GM18868 (cell line): ENCODE data around the gene KRT28.
"Not testable (repeated sequence)": the region's sequence is repeated elsewhere in the genome, so short reads cannot be mapped to it uniquely, and the experiment has no call there.

Experiments
- ATAC-seq: cut with Tn5 transposase; IDR thresholded peaks from one replicate; pipeline ENCODE4 v1.9.1; 2021; ENCODE audit warnings: mild to moderate bottlenecking, moderate library complexity; ENCODE audit not compliant: unreplicated experiment

The KRT28 gene

DNA sequence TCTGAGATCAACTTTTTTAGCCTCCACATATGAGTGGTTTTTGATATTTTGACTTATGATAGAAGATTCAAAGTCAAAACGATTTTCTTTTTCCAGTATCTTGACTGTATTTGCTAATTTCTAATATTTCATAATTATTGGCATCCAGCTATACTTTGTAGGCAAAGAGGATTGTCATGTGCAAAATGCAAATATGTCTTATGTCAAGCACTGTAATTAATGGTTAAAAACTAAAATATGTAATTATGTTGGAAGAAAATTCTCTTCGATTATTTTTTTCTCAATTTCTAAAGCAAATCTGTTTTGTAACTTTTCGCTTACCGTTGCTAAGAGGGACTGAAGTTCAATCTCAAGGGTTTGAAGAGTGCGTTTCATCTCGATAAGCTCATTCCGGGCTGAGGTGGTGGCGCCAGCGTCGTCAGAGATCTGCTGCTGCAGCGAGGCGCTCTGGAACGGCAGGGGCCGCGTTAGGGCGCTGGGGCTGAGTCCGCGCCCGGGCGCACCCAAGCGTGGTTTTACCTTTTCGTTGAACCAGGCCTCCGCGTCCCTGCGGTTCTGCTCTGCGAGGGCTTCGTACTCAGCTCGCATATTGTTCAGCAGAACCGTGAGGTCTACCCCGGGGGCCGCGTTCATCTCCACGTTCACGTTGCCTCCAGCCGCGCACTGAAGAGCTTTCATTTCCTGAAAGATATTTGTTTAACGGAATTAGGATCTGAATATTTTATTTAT is 20.4 kb downstream of the KRT28 start:
- no peak for ATAC-seq

GRCh38 chr17:40778461-40778860 is 21.3 kb downstream of the KRT28 start:
- ATAC-seq = no peak

DNA sequence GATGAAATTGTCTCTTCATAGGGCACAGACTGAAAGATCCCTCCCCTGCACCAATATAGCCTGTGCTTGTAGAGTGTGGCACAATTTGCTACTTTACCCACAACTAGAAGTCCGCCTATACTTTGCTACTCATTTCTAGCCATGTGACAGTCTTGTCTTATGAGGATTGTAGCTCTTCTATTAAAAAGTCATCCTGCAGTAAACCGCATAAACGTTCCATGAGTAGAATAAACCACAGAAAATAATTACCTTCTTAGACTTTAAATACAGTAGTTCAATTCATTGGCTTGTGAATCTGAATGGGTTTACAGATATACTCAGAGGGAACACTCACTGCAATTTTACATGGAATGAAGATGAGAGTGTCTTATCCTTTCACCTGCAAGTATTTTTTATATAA is 21.8 kb downstream of the KRT28 start:
- no peak for ATAC-seq

DNA sequence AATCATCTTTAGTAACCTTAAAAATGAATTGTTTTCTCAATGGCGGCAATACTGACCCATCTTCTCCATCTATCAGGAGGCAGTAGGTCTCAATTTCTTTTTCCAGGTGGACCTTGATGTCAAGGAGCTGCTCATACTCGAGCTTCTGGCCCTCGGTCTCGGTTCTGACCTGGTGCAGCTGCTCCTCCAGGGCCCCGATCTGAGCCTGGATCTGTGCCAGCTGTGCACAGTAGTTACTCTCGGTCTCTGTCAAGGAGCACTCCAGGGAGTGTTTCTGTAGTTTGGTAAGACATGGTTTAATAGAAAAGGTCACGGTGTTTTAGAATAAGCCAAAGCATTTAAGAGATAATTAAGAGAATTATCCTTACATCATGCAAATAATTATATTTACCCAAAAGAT is 22.3 kb downstream of the KRT28 start:
- ATAC-seq = no peak

DNA sequence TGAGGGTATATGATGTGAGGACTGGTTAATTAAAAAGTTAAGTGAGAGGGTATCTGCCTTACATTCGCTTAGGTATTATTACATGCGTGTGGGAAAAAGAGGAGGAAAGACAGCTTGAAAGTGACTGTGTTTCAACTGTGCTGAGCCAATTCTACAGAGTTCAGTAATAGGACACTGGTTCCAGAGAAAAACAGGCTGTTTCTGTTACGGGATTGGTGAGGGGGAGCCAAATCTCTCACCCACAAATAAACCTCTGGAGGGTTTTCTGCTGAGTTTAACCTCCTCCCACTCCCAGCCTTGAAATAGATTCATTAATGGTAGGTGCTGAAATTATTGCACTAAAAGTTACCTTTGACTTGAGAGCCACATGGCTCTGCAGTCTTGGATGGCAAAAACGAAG is 23.8 kb downstream of the KRT28 start:
- ATAC-seq = no peak

DNA sequence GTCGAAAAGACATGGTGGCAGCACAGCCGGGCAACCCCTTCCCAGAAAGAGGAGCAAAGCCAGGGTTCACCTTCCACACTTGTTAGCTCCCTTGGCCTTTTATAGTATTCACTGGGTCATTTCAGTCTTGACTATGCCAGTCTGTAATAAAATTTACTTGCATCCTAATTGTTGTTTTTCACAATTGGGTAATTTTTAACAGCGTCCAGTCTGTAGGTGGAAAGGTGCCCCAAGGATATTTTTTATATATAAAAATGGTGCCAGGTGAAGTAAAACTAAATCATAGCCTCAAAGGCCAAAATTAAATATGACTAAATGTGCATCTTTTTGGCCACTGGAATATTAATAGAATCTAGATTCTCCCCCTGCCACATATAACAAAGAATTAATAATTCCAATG is 27.7 kb downstream of the KRT28 start, which contains the start of gene KRT26:
Gene KRT26, minus strand, starts transcription at position 101 of the 400 bp plus-strand sequence. Its CDS starts 88 bp downstream, at position 13.
- no peak for ATAC-seq

DNA sequence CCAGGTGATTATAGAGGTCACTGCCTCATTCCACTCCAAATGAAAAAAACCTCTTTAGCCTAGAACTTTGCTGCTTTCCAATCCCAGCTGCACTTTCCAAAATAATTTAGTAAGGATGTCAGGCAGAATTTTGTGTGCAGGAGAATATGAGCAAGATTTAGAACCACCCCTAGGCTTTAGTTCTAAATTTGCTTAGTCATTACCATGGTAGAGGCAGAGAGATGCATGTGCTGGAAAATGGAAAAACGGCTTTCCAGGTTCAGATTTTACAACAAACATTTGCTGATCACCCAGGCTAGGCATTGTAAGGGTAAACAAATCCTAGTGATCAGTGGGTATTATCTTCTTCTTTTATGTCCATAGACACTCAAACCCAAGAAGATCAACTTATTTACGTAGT is 34.1 kb downstream of the KRT28 start:
- no peak for ATAC-seq

GRCh38 chr17:40763752-40764151 is 36.0 kb downstream of the KRT28 start:
- no peak for ATAC-seq

DNA sequence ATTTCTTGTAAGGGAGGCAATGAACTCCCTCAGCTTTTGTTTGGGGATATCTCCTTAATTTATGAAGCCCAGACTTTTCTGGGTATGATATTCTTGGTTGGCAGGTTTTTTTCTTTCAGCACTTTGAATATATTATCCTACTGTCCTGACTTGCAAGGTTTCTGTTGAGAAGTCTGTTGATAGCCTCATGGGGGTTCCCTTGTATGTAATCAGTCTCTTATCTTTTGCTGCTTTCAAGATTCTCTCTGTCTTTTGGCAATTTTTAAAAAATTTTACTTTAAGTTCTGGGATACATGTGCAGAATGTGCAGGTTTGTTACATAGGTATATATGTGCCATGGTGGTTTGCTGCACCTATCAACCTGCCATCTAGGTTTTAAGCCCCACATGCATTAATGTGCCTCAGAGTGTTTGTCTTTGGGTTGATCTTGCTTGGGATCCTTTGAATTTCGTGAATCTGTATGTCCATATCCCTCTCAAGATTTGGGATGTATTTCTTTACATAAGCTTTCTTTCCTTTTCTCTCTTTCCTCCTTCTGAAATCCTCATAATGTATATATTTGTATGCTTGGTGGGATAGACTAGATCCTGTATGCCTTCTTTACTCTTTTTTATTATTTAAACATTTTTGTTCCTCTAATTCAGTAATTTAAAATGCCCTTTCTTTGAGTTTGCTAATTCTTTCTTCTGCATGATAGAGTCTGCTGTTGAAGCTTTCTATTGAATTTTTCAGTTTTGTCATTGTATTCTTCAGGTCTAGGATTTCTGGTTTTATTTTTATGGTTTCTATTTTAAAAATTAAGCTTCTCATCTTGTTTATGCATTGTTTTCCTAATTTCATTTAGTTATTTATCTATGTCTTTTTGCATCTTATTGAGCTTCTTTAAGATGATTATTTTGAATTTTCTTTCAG is 39.4 kb downstream of the KRT28 start:
- ATAC-seq = no peak

- ATAC-seq = no peak
Observed at GRCh38 chr17:40755231-40755630, 44.5 kb downstream of the KRT28 start, which contains the start of gene KRT25. Gene KRT25 (minus strand): TSS chr17:40755331. CDS start chr17:40755271, 60 bp downstream.

DNA sequence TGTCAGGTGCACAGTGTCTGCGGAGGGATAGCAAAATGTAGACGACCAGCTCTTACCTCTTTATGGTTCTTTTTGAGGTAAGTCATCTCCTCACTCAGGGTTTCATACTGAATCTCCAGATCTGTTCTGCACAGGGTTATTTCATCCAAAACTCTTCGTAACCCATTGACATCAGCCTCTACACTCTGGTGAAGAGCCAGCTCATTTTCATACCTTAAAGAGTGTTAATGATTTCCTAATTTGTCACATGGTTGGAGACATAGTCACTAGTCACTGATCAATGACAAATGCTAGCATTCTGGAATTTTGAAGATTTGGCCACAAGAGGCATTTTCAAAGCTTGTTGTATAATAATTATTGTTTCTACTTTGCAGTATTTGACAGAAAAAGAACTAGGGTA is 46.0 kb downstream of the KRT28 start:
- no peak for ATAC-seq

DNA sequence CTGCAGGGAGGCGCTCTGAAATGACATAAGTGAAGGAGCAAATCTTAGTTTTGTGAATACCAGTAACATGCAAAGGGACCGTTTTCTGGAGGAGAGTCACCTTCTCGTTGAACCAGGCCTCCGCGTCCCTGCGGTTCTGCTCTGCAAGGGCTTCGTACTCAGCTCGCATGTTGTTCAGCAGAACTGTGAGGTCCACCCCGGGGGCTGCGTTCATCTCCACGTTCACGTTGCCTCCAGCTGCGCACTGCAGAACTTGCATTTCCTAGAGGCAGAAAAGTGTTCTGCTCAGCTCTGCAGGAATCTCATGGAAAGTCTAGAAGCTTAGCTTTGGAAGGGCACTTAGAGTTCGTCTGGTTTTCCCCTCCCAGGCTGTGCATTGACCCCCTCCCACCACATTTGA is 48.7 kb downstream of the KRT28 start:
- no peak for ATAC-seq

DNA sequence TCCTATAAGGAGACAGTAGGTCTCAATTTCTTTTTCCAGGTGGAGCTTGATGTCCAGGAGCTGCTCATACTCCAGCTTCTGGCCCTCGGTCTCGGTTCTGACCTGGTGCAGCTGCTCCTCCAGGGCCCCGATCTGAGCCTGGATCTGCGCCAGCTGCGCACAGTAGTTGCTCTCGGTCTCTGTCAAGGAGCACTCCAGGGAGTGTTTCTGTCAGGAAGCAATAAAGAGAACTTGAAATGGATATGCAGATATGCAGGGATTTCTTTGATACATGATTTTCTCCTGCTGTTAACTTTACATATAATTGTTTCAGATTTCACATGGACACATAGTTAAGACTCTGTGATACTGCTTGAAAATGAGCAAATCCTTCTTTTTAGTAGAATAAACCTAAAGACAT is 49.4 kb downstream of the KRT28 start:
- no peak for ATAC-seq

DNA sequence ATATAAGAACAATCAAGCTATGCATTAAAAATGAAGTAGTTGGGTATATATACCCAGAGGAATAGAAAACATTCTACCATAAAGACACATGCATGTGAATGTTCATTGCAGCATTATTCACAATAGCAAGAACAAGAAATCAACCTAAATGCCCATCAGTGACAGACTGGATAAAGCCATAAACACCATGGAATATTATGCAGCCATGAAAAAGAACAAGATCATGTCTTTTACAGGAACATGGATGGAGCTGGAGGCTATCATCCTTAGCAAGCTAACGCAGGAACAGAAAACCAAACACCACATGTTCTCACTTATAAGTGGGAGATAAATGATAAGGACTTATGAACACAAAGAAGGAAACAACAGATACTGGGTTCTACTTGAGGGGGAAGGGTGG is 51.1 kb downstream of the KRT28 start:
- not testable (repeated sequence) for ATAC-seq
